KOPT-K1 (cell line): Measurements from ENCODE around the gene RANBP10.

Experiments used
- H3K27ac ChIP-seq: fragments of 200-600 bp; sonication (generic); 2 replicates; pipeline ENCODE4 v1.5.1; 2016; ENCODE audit warnings: antibody characterized with exemption, mild to moderate bottlenecking, low read depth, low read length; ENCODE audit not compliant: poor library complexity, severe bottlenecking
- H3K36me3 ChIP-seq: fragments of 200-600 bp; sonication (generic); 2 replicates; pipeline ENCODE4 v1.5.1; 2017; ENCODE audit warnings: antibody characterized with exemption, mild to moderate bottlenecking, low read length, moderate library complexity; ENCODE audit not compliant: insufficient read depth
- H3K9me3 ChIP-seq: fragments of 200-600 bp; sonication (generic); 2 replicates; pipeline ENCODE4 v1.5.1; 2017; ENCODE audit warnings: antibody characterized with exemption, low read length, mild to moderate bottlenecking; ENCODE audit not compliant: insufficient read depth, poor library complexity, severe bottlenecking

The RANBP10 gene

GRCh38 chr16:67806428-67807147 is at the start of gene RANBP10, which contains the start of gene TSNAXIP1:
Gene RANBP10 (minus strand): TSS chr16:67806560. CDS start chr16:67806536, 24 bp downstream.
Gene TSNAXIP1 (plus strand): TSS chr16:67806889. CDS start chr16:67807150, 261 bp downstream.
- H3K27ac ChIP-seq, result peak within 1 kb of the TSS; percentile 84
- no peaks in the 10 kb centered on the region for H3K9me3 ChIP-seq
- peaks cover 17% of the 10 kb centered on the region for H3K36me3 ChIP-seq

GRCh38 chr16:67855789-67856188 is 49.4 kb upstream of the RANBP10 start:
- H3K36me3 ChIP-seq, result peaks cover 43% of the 10 kb centered on the region
- no peak overlapping the region for H3K27ac ChIP-seq
- no peaks in the 10 kb centered on the region for H3K9me3 ChIP-seq

GRCh38 chr16:67853670-67854069 is 47.3 kb upstream of the RANBP10 start:
- Histone ChIP-seq H3K27ac (no peak overlapping the region), H3K36me3 (peaks cover 47% of the 10 kb centered on the region), H3K9me3 (no peaks in the 10 kb centered on the region)

GRCh38 chr16:67848118-67848517 is 41.8 kb upstream of the RANBP10 start:
- Histone ChIP-seq H3K36me3 (peaks cover 37% of the 10 kb centered on the region), H3K27ac (peak overlapping the region; percentile 93), H3K9me3 (no peaks in the 10 kb centered on the region)

- Histone ChIP-seq H3K36me3 (peaks cover 37% of the 10 kb centered on the region), H3K27ac (peak within 1 kb of the TSS; percentile 93), H3K9me3 (no peaks in the 10 kb centered on the region)
Observed at GRCh38 chr16:67847064-67847861, 40.9 kb upstream of the RANBP10 start, which contains the start of gene CENPT. Gene CENPT (minus strand): TSS chr16:67847693. CDS start chr16:67833859, 13,834 bp downstream.

- Histone ChIP-seq H3K27ac (peak within 1 kb of the TSS; percentile 93), H3K9me3 (no peaks in the 10 kb centered on the region), H3K36me3 (peaks cover 30% of the 10 kb centered on the region)
Observed at GRCh38 chr16:67846320-67847063, 40.1 kb upstream of the RANBP10 start, which contains the start of gene NUTF2. Gene NUTF2 (plus strand): TSS chr16:67846933. CDS start chr16:67865131, 18,198 bp downstream.

GRCh38 chr16:67846063-67846319 is 39.6 kb upstream of the RANBP10 start:
- Histone ChIP-seq H3K9me3 (no peaks in the 10 kb centered on the region), H3K27ac (peak overlapping the region; percentile 93), H3K36me3 (peaks cover 29% of the 10 kb centered on the region)

GRCh38 chr16:67845291-67846062 is 39.1 kb upstream of the RANBP10 start:
- H3K27ac ChIP-seq, result peak overlapping the region; percentile 93
- no peaks in the 10 kb centered on the region for H3K9me3 ChIP-seq
- peaks cover 25% of the 10 kb centered on the region for H3K36me3 ChIP-seq

- Histone ChIP-seq H3K27ac (no peak overlapping the region), H3K36me3 (peaks cover 18% of the 10 kb centered on the region)
Observed at GRCh38 chr16:67844497-67844896, 38.1 kb upstream of the RANBP10 start.

GRCh38 chr16:67843343-67843765 is 37.0 kb upstream of the RANBP10 start:
- Histone ChIP-seq H3K27ac (peak overlapping the region; percentile 98), H3K36me3 (peaks cover 11% of the 10 kb centered on the region), H3K9me3 (no peaks in the 10 kb centered on the region)

More at GRCh38 chr16:67844497-67844896, 38.1 kb upstream of the RANBP10 start:
- no peaks in the 10 kb centered on the region for H3K9me3 ChIP-seq

- H3K36me3 ChIP-seq, result peaks cover 11% of the 10 kb centered on the region
- H3K27ac ChIP-seq, result peak overlapping the region; percentile 98
- H3K9me3 ChIP-seq, result no peaks in the 10 kb centered on the region
Observed at GRCh38 chr16:67842509-67843342, 36.4 kb upstream of the RANBP10 start.

GRCh38 chr16:67841816-67842508 is 35.6 kb upstream of the RANBP10 start, which contains the start of gene THAP11:
Gene THAP11 (plus strand): TSS chr16:67842320. CDS start chr16:67842555, 235 bp downstream.
- H3K9me3 ChIP-seq, result no peaks in the 10 kb centered on the region
- peak within 1 kb of the TSS; percentile 98 for H3K27ac ChIP-seq
- H3K36me3 ChIP-seq, result peaks cover 11% of the 10 kb centered on the region

GRCh38 chr16:67841198-67841815 is 34.9 kb upstream of the RANBP10 start:
- H3K9me3 ChIP-seq, result no peaks in the 10 kb centered on the region
- H3K27ac ChIP-seq, result peak overlapping the region; percentile 98
- H3K36me3 ChIP-seq, result peaks cover 11% of the 10 kb centered on the region
